ENCODE results near the gene MAGEA3.
"Not testable (repeated sequence)": the region's sequence is repeated elsewhere in the genome, so short reads cannot be mapped to it uniquely, and the experiment has no call there.

MAGEA3 gene, protein sequence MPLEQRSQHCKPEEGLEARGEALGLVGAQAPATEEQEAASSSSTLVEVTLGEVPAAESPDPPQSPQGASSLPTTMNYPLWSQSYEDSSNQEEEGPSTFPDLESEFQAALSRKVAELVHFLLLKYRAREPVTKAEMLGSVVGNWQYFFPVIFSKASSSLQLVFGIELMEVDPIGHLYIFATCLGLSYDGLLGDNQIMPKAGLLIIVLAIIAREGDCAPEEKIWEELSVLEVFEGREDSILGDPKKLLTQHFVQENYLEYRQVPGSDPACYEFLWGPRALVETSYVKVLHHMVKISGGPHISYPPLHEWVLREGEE

DNA sequence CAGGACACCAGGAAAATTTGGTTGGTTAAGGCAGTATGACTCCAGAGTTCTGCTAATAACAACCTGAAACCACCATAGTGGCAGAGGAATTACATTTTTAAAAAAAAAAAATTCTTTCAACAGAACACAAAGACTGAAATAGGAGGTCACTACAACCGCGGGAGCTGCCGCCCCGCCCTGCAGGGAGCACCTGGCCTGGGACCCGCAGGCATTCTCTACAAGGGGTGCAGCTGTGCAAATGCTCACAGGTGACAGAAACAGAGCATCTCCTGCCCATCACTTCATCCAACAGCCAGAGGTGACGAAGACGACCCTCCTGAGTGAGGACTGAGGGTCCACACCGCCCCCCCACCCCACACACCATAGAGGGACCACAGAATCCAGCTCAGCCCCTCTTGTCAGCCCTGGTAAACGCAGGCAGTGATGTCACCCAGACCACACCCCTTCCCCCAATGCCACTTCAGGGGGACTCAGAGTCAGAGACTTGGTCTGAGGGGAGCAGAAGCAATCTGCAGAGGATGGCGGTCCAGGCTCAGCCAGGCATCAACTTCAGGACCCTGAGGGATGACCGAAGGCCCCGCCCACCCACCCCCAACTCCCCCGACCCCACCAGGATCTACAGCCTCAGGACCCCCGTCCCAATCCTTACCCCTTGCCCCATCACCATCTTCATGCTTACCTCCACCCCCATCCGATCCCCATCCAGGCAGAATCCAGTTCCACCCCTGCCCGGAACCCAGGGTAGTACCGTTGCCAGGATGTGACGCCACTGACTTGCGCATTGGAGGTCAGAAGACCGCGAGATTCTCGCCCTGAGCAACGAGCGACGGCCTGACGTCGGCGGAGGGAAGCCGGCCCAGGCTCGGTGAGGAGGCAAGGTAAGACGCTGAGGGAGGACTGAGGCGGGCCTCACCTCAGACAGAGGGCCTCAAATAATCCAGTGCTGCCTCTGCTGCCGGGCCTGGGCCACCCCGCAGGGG, at the start of gene MAGEA3:
Gene MAGEA3, plus strand, starts transcription at position 843 of the 980 bp plus-strand sequence. CDS start 2,039 bp downstream, outside the sequence.
- not testable (repeated sequence) for FAIRE-seq; DNase-seq (ENCODE audit: insufficient read length, low spot score)

DNA sequence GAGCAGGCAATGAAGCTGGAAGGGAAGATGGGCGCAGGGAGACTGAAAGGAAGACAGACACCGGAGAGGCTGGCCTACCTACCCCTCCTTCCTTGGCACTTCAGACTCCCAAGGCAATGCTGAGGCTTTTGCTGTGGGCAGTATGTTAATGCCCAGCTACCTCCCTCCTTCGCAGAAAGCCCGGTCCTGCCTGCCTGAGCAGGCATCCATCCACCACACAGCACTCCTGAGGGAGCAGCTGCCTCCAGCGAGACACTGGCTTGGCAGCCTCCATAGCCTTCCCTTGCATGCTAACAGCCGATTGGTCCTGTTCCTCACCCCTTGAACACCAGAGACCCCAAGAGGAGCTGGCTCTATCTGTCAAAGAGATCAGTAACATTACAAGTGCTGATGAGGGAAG, 46.5 kb upstream of the MAGEA3 start:
- FAIRE-seq (no peak), DNase-seq (ENCODE audit: insufficient read length, low spot score) (no peak)

DNA sequence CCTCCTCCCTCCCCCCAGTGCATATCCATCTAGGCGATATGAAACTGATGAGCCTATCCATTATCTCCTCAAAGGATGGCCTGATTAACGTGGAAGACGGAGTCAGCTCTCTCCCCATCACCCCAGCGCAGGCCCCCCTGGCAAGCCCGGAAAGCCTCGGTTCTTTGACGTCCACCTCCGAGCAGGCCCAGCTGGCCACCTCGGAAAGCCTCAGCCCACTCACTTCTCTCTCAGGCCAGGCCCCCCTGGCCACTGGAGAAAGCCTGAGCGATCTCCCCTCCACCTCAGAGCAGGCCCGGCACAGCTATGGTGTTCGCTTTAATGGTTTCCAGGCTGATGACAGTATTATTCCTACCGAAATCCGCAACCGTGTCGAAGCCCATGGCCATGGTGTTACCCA, 46.1 kb upstream of the MAGEA3 start:
- DNase-seq (ENCODE audit: insufficient read length, low spot score) = no peak
- no peak for FAIRE-seq

DNA sequence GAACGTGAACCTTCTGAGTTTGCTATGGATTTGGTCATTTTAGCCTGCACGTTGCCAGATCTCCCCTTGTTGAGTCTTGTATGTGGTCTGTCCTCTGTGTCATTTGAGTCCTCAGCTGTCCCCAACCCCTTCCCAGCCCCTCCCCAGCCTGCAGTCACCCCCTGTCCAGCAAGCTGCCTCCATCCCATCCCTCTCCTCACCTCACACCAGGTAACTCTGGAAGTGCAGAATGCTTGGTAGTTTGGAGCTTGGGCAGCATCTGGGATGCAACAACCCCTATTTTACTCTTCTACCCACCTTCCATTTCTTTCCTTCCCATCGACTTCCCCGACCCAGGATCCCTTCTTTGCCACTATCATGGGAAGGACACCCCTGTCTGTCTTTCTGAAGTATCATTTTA, 42.5 kb upstream of the MAGEA3 start:
- no peak for DNase-seq (ENCODE audit: insufficient read length, low spot score)
- FAIRE-seq = no peak

DNA sequence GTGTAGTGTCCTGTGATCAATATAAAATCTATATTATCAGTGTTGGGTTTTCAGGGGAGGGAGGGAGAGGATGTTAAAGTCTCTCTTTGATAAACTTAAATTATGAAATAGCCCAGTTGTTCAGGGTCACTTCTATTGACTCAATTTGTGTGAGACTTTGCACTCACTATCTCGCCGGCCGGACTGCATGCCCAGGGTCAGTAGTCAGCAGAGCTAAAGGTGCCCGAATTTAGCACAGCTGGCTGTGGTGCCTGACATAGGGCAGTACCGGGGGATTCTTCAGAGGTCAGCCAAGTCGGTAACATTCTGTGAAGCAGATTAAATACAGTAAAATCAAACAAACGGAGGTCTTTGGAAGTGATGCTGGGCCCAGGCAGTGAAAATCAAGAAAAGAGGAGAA, 41.7 kb upstream of the MAGEA3 start:
- DNase-seq (ENCODE audit: insufficient read length, low spot score) = no peak
- no peak for FAIRE-seq

DNA sequence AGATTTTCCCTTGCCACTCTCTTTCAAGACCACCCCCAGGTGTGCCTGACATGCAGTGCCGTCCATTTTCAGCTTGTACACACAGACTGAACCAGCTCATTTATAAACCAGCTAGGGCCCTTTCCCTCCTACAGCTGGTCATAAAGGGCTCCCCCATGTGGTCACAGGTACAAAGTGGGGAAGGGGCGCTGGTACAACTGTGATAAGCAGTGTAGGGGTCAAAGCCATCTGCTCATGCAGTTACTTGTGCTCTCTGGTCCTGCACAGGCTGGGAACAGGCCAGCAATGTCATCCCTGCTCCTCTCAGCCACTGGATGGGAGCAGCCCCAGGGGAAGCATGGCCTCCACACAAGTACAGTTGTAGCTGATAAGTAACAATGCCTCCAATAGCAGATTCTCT, 40.3 kb upstream of the MAGEA3 start:
- FAIRE-seq (no peak), DNase-seq (ENCODE audit: insufficient read length, low spot score) (no peak)

DNA sequence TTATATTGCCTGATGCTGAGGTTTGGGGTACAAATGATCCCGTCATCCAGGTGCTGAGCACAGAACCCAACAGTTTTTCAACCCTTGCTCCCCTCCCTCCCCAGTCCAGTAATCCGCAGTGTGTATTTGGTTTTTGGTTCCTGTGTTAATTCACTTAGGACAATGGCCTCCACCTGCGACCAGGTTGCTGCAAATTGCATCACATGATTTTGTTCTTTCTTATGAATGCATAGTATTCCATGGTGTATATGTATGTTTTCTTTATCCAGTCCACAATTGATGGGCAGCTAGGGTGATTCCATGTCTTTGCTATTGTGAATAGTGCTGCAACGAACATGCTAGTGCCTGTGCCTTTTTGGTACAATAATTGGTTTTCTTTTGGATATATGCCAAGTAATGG, 35.5 kb upstream of the MAGEA3 start:
- no peak for FAIRE-seq
- DNase-seq (ENCODE audit: insufficient read length, low spot score) = no peak

DNA sequence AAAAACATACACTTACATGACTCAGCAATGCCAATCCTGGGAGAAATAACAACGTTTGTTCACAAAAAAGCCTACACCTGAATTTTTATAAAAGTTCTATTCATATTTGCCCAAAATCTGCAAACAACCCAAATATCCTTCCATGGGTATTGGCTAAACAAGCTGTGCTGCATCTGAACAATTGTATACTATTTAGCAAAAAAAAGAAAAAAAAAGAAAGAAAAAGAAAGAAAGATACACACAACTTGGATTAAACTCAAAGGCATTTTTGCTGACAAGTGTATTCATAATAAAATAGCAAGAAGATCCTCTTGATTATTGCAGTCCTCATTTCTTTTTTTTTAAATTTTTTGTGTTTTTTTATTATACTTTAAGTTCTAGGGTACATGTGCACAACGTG, 24.5 kb upstream of the MAGEA3 start:
- FAIRE-seq (no peak), DNase-seq (ENCODE audit: insufficient read length, low spot score) (no peak)

DNA sequence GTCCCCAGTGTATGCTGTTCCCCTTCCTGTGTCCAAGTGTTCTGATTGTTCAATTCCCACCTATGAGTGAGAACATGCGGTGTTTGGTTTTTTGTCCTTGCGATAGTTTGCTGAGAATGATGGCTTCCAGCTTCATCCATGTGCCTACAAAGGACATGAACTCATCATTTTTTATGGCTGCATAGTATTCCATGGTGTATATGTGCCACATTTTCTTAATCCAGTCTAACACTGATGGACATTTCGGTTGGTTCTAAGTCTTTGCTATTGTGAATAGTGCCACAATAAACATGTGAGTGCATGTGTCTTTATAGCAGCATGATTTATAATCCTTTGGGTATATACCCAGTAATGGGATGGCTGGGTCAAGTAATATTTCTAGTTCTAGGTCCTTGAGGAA, 23.9 kb upstream of the MAGEA3 start:
- not testable (repeated sequence) for FAIRE-seq; DNase-seq (ENCODE audit: insufficient read length, low spot score)

DNA sequence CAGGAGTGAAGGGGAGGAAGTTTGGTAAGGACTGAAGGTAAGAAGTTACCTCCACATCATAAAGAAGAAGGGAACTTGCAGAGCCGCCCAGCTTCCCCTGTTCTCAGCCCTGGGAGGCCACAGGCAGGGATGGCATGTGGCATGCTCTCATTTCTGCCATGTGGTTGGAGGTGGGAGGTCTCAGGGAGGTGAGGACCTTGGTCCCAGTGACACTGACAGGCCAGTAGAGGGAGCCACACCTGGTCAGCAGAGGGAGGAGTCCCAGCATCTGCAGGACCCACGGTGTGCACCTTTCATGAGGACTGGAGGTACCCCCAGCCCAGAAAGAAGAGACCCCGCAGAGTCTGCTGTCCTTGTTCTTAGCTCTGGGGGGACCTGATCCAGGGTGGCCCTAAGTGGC, 17.6 kb upstream of the MAGEA3 start:
- DNase-seq (ENCODE audit: insufficient read length, low spot score); FAIRE-seq: not testable (repeated sequence)

DNA sequence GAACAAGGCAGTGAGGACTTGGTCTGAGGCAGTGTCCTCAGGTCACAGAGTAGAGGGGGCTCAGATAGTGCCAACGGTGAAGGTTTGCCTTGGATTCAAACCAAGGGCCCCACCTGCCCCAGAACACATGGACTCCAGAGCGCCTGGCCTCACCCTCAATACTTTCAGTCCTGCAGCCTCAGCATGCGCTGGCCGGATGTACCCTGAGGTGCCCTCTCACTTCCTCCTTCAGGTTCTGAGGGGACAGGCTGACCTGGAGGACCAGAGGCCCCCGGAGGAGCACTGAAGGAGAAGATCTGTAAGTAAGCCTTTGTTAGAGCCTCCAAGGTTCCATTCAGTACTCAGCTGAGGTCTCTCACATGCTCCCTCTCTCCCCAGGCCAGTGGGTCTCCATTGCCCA, 1.8 kb downstream of the MAGEA3 start:
- DNase-seq (ENCODE audit: insufficient read length, low spot score); FAIRE-seq: not testable (repeated sequence)

DNA sequence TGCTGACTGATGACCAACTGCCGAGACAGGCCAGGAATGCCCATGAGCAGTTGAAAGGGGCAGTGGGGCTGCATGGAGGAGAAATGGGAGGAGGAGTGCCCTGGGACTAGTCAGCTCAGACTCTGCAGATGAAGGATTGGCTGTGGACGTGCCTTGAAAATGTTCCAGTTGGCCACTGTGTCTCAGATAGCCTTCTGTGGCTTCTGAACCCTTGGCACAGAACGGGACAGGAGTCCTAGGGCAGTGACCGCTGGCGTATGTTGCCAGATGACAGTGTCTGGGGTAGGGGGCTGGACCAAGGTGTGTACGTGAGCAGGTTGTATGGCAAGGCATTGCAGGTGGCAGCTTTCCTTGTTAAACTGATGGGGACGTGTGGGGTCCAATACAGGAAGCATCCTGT, 7.9 kb downstream of the MAGEA3 start:
- DNase-seq (ENCODE audit: insufficient read length, low spot score); FAIRE-seq: not testable (repeated sequence)

DNA sequence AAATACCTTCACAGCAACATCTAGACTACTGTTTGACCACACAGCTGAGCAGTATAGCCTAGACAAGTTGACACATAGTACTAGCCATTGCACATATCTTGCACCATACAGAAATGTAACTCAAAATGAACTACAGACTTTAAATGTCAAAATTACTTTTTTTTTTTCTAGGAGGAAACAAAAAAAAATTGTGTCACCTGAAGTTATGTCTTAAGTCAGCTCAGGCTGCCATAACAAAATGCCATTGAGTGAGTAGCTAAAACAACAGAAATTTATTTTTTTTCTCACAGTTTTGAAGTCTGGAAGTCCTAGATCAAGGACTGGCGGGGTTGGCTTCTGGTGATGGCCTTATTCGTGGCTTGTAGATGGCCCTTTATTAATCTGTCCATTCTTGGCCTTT, 10.6 kb downstream of the MAGEA3 start, which contains the start of gene CSAG2:
Gene CSAG2, minus strand, starts transcription at position 101 of the 400 bp plus-strand sequence. CDS start 161 bp downstream, outside the sequence.
- DNase-seq (ENCODE audit: insufficient read length, low spot score); FAIRE-seq: not testable (repeated sequence)

DNA sequence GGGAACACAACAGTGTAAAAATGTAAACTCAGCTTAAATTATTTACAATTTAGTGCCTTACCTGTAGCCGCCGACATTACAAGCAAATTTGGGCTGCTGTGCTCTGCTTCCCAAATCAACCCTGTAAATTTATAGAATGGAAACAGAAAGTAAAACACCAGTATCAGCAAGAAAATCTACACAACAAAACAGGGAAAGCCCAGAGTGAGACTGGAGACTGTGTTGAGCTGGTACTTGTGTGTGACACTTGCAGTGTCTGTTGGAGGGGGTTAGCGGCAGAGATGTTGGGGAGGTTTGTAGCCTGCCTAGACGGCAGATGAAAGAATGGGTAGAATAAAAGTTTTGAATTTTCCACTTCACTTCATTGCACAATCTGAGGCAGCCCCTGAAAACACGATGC, 14.6 kb downstream of the MAGEA3 start:
- not testable (repeated sequence) for FAIRE-seq; DNase-seq (ENCODE audit: insufficient read length, low spot score)

DNA sequence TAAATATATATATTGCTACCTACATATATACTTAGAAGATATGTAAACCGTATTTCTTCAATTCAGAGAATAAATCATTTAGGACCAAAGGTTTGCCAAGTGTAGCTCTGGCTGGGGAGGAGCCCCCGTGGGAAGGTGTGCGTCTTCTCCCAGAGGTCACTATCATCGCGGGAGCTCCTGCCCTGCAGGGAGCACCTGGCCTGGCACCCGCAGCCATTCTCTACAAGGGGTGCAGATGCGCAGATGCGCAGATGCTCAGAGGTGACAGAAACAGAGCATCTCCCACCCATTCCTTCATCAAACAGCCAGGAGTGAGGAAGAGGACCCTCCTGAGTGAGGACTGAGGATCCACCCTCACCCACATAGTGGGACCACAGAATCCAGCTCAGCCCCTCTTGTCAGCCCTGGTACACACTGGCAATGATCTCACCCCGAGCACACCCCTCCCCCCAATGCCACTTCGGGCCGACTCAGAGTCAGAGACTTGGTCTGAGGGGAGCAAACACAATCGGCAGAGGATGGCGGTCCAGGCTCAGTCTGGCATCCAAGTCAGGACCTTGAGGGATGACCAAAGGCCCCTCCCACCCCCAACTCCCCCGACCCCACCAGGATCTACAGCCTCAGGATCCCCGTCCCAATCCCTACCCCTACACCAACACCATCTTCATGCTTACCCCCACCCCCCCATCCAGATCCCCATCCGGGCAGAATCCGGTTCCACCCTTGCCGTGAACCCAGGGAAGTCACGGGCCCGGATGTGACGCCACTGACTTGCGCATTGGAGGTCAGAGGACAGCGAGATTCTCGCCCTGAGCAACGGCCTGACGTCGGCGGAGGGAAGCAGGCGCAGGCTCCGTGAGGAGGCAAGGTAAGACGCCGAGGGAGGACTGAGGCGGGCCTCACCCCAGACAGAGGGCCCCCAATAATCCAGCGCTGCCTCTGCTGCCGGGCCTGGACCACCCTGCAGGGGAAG, 15.5 kb downstream of the MAGEA3 start, which contains the start of gene MAGEA2B:
Gene MAGEA2B, plus strand, starts transcription at position 814 of the 973 bp plus-strand sequence. CDS start 2,479 bp downstream, outside the sequence.
- not testable (repeated sequence) for FAIRE-seq; DNase-seq (ENCODE audit: insufficient read length, low spot score)

DNA sequence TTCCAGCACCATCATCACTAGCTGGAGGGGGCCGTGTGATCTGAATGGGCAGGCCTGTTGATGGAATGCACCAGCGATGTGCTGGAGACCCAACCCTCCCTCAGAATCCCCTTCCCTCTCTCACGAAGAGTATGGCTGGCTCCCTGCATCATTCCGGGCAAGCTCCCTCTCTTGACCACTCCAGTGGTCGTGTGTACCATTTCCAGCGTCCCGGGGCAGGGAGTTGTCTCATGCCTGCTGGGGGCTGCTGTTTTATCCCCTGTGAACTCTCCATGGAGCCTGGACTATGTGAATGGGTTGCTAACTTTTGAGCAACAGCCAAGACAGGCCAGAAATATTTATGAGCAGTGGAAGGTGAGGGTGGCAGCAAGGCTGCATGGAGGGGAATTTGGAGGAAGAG, 26.8 kb downstream of the MAGEA3 start:
- DNase-seq (ENCODE audit: insufficient read length, low spot score) = no peak
- FAIRE-seq = no peak

DNA sequence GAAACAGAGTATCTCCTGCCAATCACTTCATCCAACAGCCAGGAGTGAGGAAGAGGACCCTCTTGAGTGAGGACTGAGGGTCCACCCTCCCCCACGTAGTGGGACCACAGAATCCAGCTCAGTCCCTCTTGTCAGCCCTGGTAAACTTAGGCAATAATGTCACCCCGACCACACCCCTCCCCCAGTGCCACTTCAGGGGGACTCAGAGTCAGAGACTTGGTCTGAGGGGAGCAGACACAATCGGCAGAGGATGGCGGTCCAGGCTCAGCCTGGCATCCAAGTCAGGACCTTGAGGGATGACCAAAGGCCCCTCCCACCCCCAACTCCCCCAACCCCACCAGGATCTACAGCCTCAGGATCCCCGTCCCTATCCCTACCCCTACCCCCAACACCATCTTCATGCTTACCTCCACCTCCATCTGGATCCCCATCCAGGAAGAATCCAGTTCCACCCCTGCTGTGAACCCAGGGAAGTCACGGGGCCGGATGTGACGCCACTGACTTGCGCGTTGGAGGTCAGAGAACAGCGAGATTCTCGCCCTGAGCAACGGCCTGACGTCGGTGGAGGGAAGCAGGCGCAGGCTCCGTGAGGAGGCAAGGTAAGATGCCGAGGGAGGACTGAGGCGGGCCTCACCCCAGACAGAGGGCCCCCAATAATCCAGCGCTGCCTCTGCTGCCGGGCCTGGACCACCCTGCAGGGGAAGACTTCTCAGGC, 34.8 kb downstream of the MAGEA3 start, which contains the start of the genes CSAG1 and MAGEA12:
Gene CSAG1, minus strand, starts transcription at position 461 of the 715 bp plus-strand sequence. CDS start 1,261 bp downstream, outside the sequence.
Gene MAGEA12, plus strand, starts transcription at position 497 of the 715 bp plus-strand sequence. CDS start 2,405 bp downstream, outside the sequence.
- DNase-seq (ENCODE audit: insufficient read length, low spot score) (no peak), FAIRE-seq (no peak)

DNA sequence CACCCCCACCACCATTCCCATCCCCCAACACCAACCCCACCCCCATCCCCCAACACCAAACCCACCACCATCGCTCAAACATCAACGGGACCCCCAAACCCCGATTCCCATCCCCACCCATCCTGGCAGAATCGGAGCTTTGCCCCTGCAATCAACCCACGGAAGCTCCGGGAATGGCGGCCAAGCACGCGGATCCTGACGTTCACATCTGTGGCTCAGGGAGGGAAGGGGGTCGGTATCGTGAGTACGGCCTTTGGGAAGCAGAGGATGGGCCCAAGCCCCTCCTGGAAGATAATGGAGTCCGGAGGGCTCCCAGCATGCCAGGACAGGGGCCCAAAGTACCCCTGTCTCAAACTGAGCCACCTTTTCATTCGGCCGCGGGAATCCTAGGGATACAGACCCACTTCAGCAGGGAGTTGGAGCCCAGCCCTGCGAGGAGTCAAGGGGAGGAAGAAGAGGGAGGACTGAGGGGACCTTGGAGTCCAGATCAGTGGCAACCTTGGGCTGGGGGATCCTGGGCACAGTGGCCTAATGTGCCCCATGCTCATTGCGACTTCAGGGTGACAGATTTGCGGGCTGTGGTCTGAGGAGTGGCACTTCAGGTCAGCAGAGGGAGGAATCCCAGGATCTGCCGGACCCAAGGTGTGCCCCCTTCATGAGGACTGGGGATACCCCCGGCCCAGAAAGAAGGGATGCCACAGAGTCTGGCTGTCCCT, 35.7 kb downstream of the MAGEA3 start:
- FAIRE-seq; DNase-seq (ENCODE audit: insufficient read length, low spot score): not testable (repeated sequence)

All from HTR-8/SVneo (cell line).